Sigmoid colon (tissue), 4 donors: Measurements from ENCODE around the gene NME3.

Experiments used
- EP300 ChIP-seq, 4 donors: sonication (generic); formaldehyde crosslinking; IDR thresholded peaks; one replicate each; pipeline ENCODE4 v1.6.1; 2017; ENCODE audit warnings: antibody characterized with exemption in 4 of 4
- POLR2A ChIP-seq, 2 donors: fragments of 450-650 bp; IDR thresholded peaks; one replicate each; pipeline ENCODE4 v1.6.1; 2016; ENCODE audit warnings: antibody characterized with exemption in 2 of 2, mild to moderate bottlenecking in 2 of 2, moderate library complexity in 2 of 2
- POLR2AphosphoS5 ChIP-seq, 4 donors: sonication (generic); formaldehyde crosslinking; IDR thresholded peaks; one replicate each; pipeline ENCODE4 v1.6.1; 2017; ENCODE audit warnings: antibody characterized with exemption in 4 of 4
- TF ChIP-seq, protein P1 (sequence below), 4 experiments: fragments of 450-650 bp in 3 of 4; fragments of 200-600 bp in 1 of 4; IDR thresholded peaks; one replicate each; pipeline ENCODE4 v1.5.1; 2016 to 2019; ENCODE audit warnings: antibody characterized with exemption in 4 of 4, mild to moderate bottlenecking in 3 of 4, moderate library complexity in 2 of 4

DNA sequence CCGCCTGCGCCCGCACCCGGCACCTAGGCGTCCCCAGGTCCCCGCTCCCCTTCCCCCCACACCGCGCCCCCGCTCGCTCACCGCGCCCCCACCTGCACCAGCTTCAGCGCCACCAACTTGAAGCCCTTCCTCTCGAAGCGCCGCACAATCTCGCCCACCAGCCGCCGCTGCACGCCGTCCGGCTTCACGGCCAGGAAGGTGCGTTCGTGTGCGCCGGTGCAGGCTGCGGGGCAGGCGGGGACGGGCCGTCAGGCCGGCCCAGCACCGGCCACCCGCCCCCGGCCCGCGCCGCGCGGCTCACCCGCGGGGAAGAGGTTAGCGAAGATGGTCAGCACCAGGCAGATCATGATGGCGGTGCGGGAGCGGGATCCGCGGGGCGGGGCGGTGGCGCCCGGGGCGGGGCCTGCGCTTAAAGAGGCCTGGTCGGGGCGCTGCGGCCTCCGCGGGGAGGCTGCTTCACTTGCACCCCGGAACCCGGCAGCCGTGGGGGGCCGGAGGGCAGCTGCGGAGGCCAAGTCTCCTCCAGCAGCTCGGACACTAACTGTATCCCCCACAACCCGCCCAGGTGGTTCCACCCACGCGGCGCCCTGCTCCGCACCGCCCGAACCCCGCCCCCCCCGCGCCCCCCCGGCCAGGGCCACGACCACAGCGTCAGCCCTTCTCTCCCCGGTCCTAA is at the start of gene NME3:
- TF ChIP-seq, protein P1, sequence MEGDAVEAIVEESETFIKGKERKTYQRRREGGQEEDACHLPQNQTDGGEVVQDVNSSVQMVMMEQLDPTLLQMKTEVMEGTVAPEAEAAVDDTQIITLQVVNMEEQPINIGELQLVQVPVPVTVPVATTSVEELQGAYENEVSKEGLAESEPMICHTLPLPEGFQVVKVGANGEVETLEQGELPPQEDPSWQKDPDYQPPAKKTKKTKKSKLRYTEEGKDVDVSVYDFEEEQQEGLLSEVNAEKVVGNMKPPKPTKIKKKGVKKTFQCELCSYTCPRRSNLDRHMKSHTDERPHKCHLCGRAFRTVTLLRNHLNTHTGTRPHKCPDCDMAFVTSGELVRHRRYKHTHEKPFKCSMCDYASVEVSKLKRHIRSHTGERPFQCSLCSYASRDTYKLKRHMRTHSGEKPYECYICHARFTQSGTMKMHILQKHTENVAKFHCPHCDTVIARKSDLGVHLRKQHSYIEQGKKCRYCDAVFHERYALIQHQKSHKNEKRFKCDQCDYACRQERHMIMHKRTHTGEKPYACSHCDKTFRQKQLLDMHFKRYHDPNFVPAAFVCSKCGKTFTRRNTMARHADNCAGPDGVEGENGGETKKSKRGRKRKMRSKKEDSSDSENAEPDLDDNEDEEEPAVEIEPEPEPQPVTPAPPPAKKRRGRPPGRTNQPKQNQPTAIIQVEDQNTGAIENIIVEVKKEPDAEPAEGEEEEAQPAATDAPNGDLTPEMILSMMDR (IDR thresholded peaks at IDR 0.05) = no peak
- no peak for TF ChIP-seq POLR2A (IDR thresholded peaks at IDR 0.05)
- no peak for TF ChIP-seq EP300 (IDR thresholded peaks at IDR 0.05)
- no peak for TF ChIP-seq POLR2AphosphoS5 (IDR thresholded peaks at IDR 0.05)
